GM19193 (cell line): ENCODE data around the gene ADGRE2.

Experiments
- POLR2A ChIP-seq: IDR thresholded peaks from 4 replicates; pipeline ENCODE4 v1.6.1; 2011; ENCODE audit not compliant: insufficient read depth, insufficient read length; ENCODE audit errors: extremely low read depth

Gene ADGRE2

DNA sequence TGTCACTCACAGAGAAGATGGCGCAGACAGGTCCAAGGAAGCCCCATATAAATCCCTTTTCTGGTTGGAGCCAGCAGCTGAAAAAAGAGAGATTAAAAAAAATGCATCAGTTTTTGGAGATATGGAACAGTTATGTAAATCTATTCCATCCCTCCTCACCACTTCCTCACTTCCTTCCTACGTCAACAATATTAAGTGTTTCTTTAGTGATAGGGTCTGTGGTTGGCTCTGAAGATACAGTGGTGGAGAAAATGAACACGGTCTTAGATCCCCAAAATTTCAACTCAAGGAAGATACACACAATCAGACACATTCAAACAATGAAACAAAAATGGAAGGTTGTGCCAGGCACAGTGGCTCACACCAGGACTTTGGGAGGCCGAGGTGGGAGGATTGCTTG lies 31.5 kb downstream of the ADGRE2 start:
- no peak for TF ChIP-seq POLR2A

GRCh38 chr19:14735915-14736314 lies 42.4 kb downstream of the ADGRE2 start:
- TF ChIP-seq POLR2A = no peak

- TF ChIP-seq POLR2A = no peak
Measured at GRCh38 chr19:14733574-14733973, 44.8 kb downstream of the ADGRE2 start.

DNA sequence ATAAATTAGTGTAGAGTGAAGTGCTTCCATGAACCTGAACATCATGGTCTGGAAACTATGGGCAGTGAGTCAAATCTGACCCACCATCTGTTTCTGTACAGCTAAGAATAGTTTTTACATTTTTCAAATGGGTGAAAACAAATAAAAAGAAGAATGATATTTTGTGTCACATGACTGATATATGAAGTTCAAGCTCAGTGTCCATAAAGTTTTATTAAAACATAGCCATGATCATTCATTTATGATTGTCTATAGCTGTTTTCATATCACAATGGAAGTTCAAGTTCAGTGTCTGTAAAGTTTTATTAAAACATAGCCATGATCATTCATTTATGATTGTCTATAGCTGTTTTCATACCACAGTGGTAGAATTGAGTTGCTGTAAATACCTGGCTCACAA lies 45.9 kb downstream of the ADGRE2 start:
- no peak for TF ChIP-seq POLR2A

GRCh38 chr19:14731200-14731599 lies 47.2 kb downstream of the ADGRE2 start:
- no peak for TF ChIP-seq POLR2A

DNA sequence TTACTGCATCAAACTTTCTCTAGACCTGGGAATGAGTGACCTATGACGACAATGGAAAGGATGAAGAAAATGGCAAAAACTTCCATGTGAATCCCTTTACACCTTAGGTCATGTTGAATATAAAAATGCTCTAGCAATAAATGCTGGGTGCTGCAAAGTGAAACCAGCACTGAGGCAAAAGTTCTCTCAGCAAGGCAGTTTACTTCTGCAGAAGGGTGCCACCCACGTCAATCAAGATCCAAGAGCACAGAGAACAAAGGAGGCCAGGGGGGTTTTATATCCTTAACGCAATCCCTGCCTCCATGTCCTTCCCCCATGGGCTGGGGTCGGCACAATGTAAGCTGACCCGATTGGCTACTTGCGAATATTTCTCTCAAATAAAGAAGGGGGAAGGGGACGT lies 49.8 kb downstream of the ADGRE2 start:
- TF ChIP-seq POLR2A = no peak

DNA sequence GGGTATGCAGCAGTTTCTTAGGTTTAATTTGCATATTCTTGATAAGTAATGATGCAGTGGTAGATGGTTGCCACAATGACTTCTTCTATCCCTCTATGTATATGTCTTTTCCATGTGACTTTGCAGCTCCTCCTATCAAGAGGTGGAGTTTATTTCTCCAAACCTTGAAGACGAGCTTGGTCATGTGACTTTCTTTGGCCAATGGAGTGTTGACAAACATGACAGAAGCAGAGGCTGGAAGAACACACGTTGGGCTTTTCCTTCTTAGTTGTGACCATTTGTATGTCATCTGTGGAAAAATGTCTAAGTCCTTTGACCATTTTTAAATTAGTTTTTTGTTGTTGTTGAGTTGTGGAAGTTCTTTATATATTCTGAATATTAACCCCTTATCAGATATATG lies 56.2 kb downstream of the ADGRE2 start:
- no peak for TF ChIP-seq POLR2A

DNA sequence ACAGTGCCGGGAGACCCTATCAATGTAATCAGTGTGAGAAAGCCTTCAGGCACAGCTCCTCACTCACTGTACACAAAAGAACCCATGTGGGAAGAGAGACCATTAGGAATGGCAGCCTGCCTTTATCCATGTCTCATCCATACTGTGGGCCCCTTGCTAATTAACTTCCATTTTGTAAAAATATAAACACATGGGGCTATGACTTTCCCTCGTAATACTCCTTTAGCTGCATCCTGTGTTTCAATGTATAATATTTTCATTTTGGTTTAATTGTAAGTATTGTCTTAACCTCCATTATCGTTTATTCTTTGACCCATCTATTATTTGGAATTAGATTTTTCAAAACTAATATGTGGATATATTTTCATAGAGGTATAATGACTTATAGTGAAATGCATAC lies 59.2 kb downstream of the ADGRE2 start:
- no peak for TF ChIP-seq POLR2A

DNA sequence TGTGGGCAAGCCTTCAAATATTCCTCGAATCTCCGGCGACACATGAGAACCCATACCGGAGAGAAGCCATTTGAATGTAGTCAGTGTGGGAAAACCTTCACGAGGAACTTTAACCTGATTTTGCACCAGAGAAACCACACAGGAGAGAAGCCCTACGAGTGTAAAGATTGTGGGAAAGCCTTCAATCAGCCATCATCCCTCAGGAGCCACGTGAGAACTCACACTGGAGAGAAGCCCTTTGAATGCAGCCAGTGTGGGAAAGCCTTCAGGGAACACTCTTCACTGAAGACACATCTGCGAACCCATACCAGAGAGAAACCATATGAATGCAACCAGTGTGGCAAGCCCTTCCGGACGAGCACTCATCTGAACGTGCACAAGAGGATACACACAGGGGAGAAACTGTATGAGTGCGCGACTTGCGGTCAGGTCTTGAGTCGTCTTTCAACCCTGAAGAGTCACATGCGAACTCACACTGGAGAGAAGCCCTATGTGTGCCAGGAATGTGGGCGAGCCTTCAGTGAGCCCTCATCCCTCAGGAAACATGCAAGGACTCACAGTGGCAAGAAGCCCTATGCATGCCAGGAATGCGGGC lies 59.7 kb downstream of the ADGRE2 start:
- no peak for TF ChIP-seq POLR2A

DNA sequence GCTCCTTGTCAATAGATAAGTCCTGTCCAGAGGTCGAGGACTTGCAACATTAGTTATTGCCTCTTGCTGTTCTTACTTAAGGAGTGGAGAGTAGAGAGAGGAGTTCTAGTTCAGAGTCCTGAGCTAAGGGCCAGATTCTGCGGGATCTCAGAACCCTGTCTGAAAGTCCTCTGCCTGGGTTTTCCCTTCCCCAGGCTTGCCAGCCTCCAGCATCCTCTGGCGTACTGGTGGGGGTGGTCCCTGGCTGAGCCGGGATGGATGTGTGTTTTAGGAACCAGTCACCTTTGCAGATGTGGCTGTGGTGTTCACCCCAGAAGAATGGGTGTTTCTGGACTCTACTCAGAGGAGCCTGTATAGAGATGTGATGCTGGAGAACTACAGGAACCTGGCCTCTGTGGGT lies 62.5 kb downstream of the ADGRE2 start:
- no peak for TF ChIP-seq POLR2A

- no peak for TF ChIP-seq POLR2A
Measured at GRCh38 chr19:14704450-14704849, 73.9 kb downstream of the ADGRE2 start.

- no peak for TF ChIP-seq POLR2A
Measured at GRCh38 chr19:14703833-14704232, 74.5 kb downstream of the ADGRE2 start.

GRCh38 chr19:14700711-14701375 lies 77.5 kb downstream of the ADGRE2 start:
- no peak for TF ChIP-seq POLR2A

GRCh38 chr19:14699641-14700040 lies 78.7 kb downstream of the ADGRE2 start:
- TF ChIP-seq POLR2A = no peak

GRCh38 chr19:14695471-14695870 lies 82.9 kb downstream of the ADGRE2 start:
- TF ChIP-seq POLR2A = no peak

DNA sequence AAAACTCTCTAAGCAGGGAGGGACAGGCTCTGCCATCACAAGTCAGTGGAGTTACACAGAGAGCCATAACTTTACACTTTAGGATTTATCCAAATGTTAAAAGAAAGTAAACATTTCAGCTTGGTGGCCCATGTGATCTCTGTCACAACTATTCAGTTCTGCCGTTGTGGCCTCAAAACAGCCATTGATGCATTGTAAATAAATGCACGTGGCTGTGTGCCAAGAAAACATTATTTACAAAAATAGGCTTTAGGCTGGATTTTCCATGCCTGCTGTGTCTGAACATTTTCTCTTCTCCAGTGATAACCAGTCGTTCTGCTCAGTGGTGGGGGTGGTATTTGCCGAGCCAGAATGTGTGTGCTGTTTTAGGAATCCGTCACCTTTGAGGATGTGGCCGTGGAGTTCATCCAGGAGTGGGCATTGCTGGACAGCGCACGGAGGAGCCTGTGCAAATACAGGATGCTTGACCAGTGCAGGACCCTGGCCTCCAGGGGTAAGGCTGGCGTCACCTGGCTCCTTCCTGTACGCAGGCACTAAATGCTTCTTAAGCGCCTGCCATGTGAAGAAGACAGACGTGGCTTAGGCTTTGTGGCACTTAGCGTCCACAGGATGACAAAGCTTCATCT lies 83.6 kb downstream of the ADGRE2 start:
- no peak for TF ChIP-seq POLR2A
